NCI-H345 treated with DMSO at 0.1 percent for 48 hours (cell line): ENCODE data around the gene OBI1.

ENCODE experiments used
- DNase-seq: peaks from one replicate; lab custom pipeline; 2025; ENCODE audit not compliant: unreplicated experiment; lab: John Stamatoyannopoulos, UW

OBI1 gene

GRCh38 chr13:78592584-78592983, 66.4 kb downstream of the OBI1 start:
- no peak for DNase-seq

- no peak for DNase-seq
Observed at GRCh38 chr13:78589206-78589605, 69.7 kb downstream of the OBI1 start.

GRCh38 chr13:78587395-78587794, 71.6 kb downstream of the OBI1 start:
- DNase-seq = no peak

GRCh38 chr13:78586706-78587105, 72.2 kb downstream of the OBI1 start:
- no peak for DNase-seq

- DNase-seq = no peak
Observed at GRCh38 chr13:78576261-78576660, 82.7 kb downstream of the OBI1 start.

- no peak for DNase-seq
Observed at GRCh38 chr13:78572459-78572858, 86.5 kb downstream of the OBI1 start.

- no peak for DNase-seq
Observed at GRCh38 chr13:78569029-78569428, 89.9 kb downstream of the OBI1 start.

GRCh38 chr13:78566631-78567030, 92.3 kb downstream of the OBI1 start:
- no peak for DNase-seq
